T-helper 2 cell treated with Interferon-gamma antibody and Interleukin-4, amounts not matched to agents 5 μg/mL and 100 μg/mL, for 36 hours (primary cell): ENCODE measurements around the gene VAV3.

Experiments
- DNase-seq: peaks from one replicate; pipeline ENCODE4 v3.0.0; 2021; ENCODE audit warnings: low spot score
- H3K27ac Mint-ChIP-seq: one replicate; pipeline ENCODE4 v1.8.0; 2021; ENCODE audit warnings: mild to moderate bottlenecking, mixed read lengths
- H3K27me3 Mint-ChIP-seq: one replicate; pipeline ENCODE4 v1.8.0; 2021; ENCODE audit warnings: low read depth, mixed read lengths
- H3K36me3 Mint-ChIP-seq: one replicate; pipeline ENCODE4 v1.8.0; 2021; ENCODE audit warnings: low read depth, mixed read lengths
- H3K4me1 Mint-ChIP-seq: one replicate; pipeline ENCODE4 v1.8.0; 2021; ENCODE audit warnings: low read depth, mixed read lengths
- H3K4me3 Mint-ChIP-seq: one replicate; pipeline ENCODE4 v1.8.0; 2022; ENCODE audit warnings: mild to moderate bottlenecking, moderate library complexity, mixed read lengths
- H3K9me3 Mint-ChIP-seq: one replicate; pipeline ENCODE4 v1.8.0; 2021; ENCODE audit warnings: mixed read lengths

The VAV3 gene

GRCh38 chr1:107623431-107623830 is 341.5 kb downstream of the VAV3 start:
- no peak overlapping the region for H3K27ac Mint-ChIP-seq
- H3K4me1 Mint-ChIP-seq = peaks cover 8% of the 10 kb centered on the region
- no peaks in the 10 kb centered on the region for H3K9me3 Mint-ChIP-seq
- no peak overlapping the region for H3K4me3 Mint-ChIP-seq
- H3K27me3 Mint-ChIP-seq = peaks cover 8% of the 10 kb centered on the region
- no peaks in the 10 kb centered on the region for H3K36me3 Mint-ChIP-seq
- DNase-seq = no peak

- Mint-ChIP-seq H3K4me1 (peaks cover 8% of the 10 kb centered on the region), H3K9me3 (no peaks in the 10 kb centered on the region), H3K27ac (no peak overlapping the region), H3K4me3 (no peak overlapping the region), H3K36me3 (no peaks in the 10 kb centered on the region), H3K27me3 (peaks cover 8% of the 10 kb centered on the region)
- no peak for DNase-seq
Measured at GRCh38 chr1:107622966-107623365, 342.0 kb downstream of the VAV3 start.

GRCh38 chr1:107622535-107622934 is 342.4 kb downstream of the VAV3 start:
- Mint-ChIP-seq H3K4me1 (peaks cover 8% of the 10 kb centered on the region), H3K4me3 (no peak overlapping the region), H3K27ac (no peak overlapping the region), H3K27me3 (peaks cover 8% of the 10 kb centered on the region), H3K36me3 (no peaks in the 10 kb centered on the region), H3K9me3 (no peaks in the 10 kb centered on the region)
- no peak for DNase-seq

DNA sequence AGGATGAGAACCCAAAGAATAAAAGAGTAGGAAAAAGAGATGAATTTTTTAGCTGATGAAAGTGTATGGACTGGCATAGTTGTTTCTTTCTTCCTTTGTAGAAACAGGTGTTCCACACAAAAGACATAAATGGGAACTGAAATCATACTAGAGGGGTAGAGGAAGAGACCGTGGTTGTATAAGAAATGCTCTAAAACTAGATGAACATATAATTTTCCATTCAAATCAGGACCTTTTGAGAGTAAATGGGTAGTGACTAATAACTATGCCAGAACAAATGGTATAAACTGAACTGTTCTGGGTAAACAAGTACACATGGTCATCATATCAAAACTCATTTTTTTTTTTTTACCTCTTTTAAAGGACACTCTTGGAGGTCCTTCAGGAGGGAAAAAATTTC is 344.2 kb downstream of the VAV3 start:
- Mint-ChIP-seq H3K4me3 (no peak overlapping the region), H3K9me3 (no peaks in the 10 kb centered on the region), H3K27me3 (peaks cover 5% of the 10 kb centered on the region), H3K27ac (no peak overlapping the region), H3K36me3 (no peaks in the 10 kb centered on the region), H3K4me1 (peaks cover 8% of the 10 kb centered on the region)
- no peak for DNase-seq

GRCh38 chr1:107618539-107618938 is 346.4 kb downstream of the VAV3 start:
- no peaks in the 10 kb centered on the region for H3K36me3 Mint-ChIP-seq
- peaks cover 4% of the 10 kb centered on the region for H3K27me3 Mint-ChIP-seq
- no peaks in the 10 kb centered on the region for H3K9me3 Mint-ChIP-seq
- H3K27ac Mint-ChIP-seq = no peak overlapping the region
- H3K4me1 Mint-ChIP-seq = peaks cover 5% of the 10 kb centered on the region
- H3K4me3 Mint-ChIP-seq = no peak overlapping the region
- no peak for DNase-seq

DNA sequence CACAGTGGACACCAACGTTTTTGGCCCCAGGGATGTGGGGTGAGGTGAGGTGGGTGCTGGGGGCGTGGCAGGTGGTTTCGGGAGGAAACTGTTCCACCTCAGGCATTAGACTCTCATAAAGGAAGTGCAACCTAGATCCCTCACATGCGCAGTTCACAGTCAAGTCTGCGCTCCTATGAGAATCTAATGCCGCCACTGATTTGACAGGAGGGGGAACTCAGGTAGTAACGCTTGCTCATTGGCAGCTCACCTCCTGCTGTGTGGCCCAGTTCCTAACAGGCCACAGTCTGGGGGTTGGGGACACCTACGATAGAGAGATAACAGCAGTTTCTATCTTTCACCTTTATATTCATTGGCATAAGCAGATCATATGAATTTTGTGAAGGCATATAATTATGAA is 347.1 kb downstream of the VAV3 start:
- no peak overlapping the region for H3K4me3 Mint-ChIP-seq

DNA sequence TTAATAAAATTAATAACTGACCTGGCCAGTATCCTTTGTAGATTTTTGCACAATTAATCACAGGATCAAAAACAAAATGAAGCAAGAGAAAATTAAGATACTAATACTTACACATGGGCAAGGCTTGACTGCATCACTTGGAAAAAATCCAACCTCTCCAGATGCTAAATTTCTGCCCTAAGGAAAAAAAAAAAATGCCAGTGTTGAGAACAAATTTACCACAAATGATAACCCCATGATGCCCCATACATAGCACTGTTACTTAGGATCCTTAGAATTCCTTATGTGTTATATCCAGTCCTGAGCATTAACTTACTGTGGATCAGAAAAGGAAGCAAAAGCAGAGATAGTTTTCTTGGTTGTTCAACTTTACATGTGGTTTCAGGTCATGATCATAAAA is 347.5 kb downstream of the VAV3 start:
- peaks cover 4% of the 10 kb centered on the region for H3K27me3 Mint-ChIP-seq
- H3K27ac Mint-ChIP-seq = no peak overlapping the region
- no peak overlapping the region for H3K4me3 Mint-ChIP-seq
- no peaks in the 10 kb centered on the region for H3K36me3 Mint-ChIP-seq
- H3K4me1 Mint-ChIP-seq = peaks cover 1% of the 10 kb centered on the region
- DNase-seq = no peak
- no peaks in the 10 kb centered on the region for H3K9me3 Mint-ChIP-seq

More for the DNA sequence above, 347.1 kb downstream of the VAV3 start:
- Mint-ChIP-seq H3K27ac (no peak overlapping the region), H3K36me3 (no peaks in the 10 kb centered on the region), H3K27me3 (peaks cover 4% of the 10 kb centered on the region), H3K4me1 (peaks cover 5% of the 10 kb centered on the region), H3K9me3 (no peaks in the 10 kb centered on the region)
- no peak for DNase-seq

GRCh38 chr1:107609808-107610207 is 355.2 kb downstream of the VAV3 start:
- Mint-ChIP-seq H3K27me3 (no peaks in the 10 kb centered on the region), H3K36me3 (no peaks in the 10 kb centered on the region), H3K4me1 (no peaks in the 10 kb centered on the region), H3K4me3 (no peak overlapping the region), H3K27ac (no peak overlapping the region), H3K9me3 (no peaks in the 10 kb centered on the region)
- no peak for DNase-seq

DNA sequence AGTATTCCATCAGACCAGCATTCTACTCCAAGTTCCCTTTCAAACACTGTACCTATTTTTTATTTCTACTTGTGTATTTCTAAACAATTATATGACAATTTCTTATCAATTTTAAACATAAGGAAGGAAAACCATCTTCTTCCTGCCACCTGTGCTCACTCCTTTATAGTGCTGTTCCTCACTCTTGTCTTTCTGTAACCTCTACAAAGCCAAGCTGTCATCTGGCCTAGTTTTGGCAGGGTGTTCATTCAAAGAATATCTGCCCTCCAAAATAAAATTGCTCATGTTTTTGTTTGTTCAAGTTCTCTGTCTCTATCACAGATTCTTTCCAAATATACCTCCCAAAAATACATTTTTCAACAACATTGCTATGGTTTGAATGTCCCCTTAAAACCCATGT is 360.2 kb downstream of the VAV3 start:
- no peak overlapping the region for H3K27ac Mint-ChIP-seq

DNA sequence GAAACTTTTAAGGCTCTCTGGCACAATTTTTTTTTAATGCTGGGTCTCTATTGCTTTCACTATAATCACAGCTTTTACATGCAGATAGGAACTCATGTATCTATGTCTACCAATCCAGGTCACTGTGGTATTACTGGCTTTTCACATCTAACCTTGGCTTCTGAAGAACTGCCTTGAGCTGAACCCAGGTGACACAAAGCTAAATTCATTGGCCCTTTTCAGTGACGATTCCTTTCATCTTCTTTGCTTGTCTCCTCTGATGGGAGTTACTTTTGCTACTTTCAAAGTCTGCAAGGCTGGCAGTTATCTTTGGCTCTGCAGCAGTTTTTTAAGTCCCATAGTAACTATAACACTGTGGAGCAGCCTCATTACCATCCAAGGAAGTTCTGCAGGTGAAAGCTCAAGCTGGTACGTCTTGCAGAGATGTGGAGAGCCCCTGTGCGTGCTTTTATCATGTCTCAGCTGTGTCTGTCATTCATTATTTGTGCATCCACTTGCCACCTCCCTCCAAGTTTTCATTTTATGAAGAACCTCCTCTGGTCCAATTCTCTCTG is 364.3 kb downstream of the VAV3 start:
- no peaks in the 10 kb centered on the region for H3K27me3 Mint-ChIP-seq
- H3K4me3 Mint-ChIP-seq = no peak overlapping the region
- no peaks in the 10 kb centered on the region for H3K36me3 Mint-ChIP-seq
- no peak for DNase-seq
- no peaks in the 10 kb centered on the region for H3K4me1 Mint-ChIP-seq
- H3K27ac Mint-ChIP-seq = no peak overlapping the region
- no peaks in the 10 kb centered on the region for H3K9me3 Mint-ChIP-seq

More for the DNA sequence above, 360.2 kb downstream of the VAV3 start:
- no peaks in the 10 kb centered on the region for H3K36me3 Mint-ChIP-seq
- DNase-seq = no peak
- no peaks in the 10 kb centered on the region for H3K9me3 Mint-ChIP-seq
- no peak overlapping the region for H3K4me3 Mint-ChIP-seq
- H3K4me1 Mint-ChIP-seq = no peaks in the 10 kb centered on the region
- no peaks in the 10 kb centered on the region for H3K27me3 Mint-ChIP-seq

DNA sequence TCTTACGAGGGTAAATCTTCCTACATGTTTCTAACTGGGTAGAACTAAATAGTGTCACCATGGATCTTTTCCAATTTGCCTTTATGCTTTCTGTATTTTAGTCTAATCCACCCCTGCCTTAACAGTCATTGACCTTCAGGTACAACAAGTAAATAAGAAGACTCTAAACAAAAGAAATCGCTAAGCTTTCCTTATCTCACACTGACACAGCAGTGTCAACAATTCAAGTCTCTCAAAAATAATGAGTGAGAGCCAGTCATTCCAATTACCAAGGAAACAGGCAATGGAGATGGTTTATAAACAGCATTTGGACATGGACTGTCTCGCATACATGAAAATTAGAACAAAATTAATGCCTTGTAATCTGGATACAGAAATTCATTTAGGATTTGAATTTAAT is 365.8 kb downstream of the VAV3 start:
- H3K27me3 Mint-ChIP-seq = no peaks in the 10 kb centered on the region
- H3K4me3 Mint-ChIP-seq = no peak overlapping the region
- no peaks in the 10 kb centered on the region for H3K9me3 Mint-ChIP-seq
- peaks cover 4% of the 10 kb centered on the region for H3K4me1 Mint-ChIP-seq
- no peak for DNase-seq
- no peak overlapping the region for H3K27ac Mint-ChIP-seq
- no peaks in the 10 kb centered on the region for H3K36me3 Mint-ChIP-seq

- Mint-ChIP-seq H3K4me3 (no peak overlapping the region), H3K36me3 (no peaks in the 10 kb centered on the region), H3K4me1 (peaks cover 12% of the 10 kb centered on the region), H3K27ac (no peak overlapping the region), H3K27me3 (no peaks in the 10 kb centered on the region), H3K9me3 (no peaks in the 10 kb centered on the region)
- DNase-seq = no peak
Measured at GRCh38 chr1:107597290-107597689, 367.7 kb downstream of the VAV3 start.

DNA sequence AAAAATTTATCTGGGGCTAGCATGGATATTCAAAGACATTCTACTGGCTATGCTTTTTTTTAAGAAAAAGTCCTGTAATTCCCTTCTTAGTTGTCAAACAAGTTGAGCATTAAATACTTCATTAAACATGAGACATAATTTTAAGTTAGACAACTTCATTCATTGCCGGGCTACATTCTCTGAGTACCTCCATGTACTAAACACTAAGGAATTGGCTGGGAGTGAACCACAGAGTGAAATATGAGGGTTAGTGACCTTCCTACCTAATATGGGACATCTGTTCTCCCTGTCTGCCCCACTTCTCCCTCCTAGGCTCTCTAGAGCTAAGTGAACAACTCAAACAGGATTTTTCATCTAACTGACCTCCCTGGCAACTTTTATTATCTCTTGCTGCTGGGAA is 370.4 kb downstream of the VAV3 start:
- H3K27me3 Mint-ChIP-seq = no peaks in the 10 kb centered on the region
- no peak overlapping the region for H3K4me3 Mint-ChIP-seq
- no peaks in the 10 kb centered on the region for H3K36me3 Mint-ChIP-seq
- no peak for DNase-seq
- peaks cover 12% of the 10 kb centered on the region for H3K4me1 Mint-ChIP-seq
- no peaks in the 10 kb centered on the region for H3K9me3 Mint-ChIP-seq
- H3K27ac Mint-ChIP-seq = no peak overlapping the region

DNA sequence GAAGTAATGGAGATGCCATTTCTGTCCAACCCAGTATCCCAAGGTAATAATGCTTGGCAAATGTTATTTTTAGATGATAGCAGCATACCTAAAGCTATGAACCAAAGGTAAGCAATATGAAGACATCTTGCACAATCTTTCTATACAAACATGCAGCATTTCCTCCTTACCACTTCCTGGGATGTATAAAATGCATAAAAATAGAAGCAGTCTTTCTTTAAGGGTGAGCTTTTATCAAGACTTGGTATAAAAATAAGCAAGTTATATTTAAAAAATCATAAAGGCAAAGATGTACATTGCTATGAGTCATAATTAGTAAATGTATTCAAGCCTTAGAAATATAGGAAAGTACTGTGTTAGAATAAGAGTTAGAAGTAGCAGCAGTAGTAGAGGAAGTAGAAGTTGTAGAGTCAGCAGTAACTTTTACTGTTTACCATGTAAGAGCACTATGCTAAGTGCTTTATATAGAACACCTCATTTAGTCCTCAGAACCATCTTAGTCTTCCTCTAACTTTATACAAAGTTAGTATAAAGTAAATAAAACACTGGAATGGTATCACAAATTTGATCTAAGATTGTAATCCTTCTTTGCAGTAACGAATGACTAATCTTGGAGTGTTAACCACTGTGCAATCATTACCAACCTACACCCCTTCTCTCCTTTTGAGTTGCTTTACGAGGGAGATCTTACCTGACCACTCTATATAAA is 371.3 kb downstream of the VAV3 start:
- no peak for DNase-seq
- Mint-ChIP-seq H3K4me3 (no peak overlapping the region), H3K9me3 (no peaks in the 10 kb centered on the region), H3K27ac (no peak overlapping the region), H3K27me3 (no peaks in the 10 kb centered on the region), H3K4me1 (peaks cover 12% of the 10 kb centered on the region), H3K36me3 (no peaks in the 10 kb centered on the region)
